GM19025 (cell line): ENCODE measurements around the gene GPBP1L1.

Experiments
- ATAC-seq: cut with Tn5 transposase; IDR thresholded peaks from one replicate; pipeline ENCODE4 v1.9.1; 2021; ENCODE audit warnings: mild to moderate bottlenecking, low read depth, moderate library complexity; ENCODE audit not compliant: unreplicated experiment

The GPBP1L1 gene

DNA sequence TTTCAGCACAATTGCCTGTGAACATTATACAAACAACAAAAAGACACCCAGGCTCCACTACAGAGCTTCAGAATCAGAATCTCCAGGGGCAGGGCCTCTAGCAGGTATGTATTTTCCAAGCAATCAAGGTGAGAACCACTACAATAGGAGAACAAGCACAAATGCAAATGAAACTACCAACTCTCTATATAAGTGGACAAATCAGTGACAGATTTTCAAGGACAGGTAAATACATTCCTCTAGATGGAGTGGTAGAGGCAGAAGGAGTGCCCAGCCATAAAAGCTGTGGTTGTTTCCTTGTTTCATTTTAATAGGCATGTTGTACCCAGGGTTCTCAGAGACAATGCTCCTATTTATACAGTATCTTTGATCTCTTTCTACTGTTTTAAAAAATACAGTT lies 42.4 kb downstream of the GPBP1L1 start:
- no peak for ATAC-seq

DNA sequence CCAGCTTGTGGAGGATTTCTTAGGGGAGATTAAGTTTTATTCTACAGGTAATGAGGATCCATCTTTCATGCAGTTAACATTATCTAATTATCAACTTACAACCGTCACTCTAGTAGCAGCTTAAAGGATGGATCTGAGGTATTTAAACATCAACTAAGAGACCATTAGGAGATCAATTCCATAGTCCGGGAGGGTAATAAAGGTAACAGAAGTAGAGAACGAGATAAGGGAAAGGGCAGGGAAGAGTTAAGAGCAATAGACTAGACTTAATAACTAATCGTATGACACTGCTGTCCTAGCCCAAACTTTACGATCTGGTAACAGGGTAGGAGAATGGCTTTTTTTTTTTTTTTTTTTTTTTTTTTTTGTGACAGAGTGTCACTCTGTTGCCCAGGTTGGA lies 43.0 kb downstream of the GPBP1L1 start:
- no peak for ATAC-seq

DNA sequence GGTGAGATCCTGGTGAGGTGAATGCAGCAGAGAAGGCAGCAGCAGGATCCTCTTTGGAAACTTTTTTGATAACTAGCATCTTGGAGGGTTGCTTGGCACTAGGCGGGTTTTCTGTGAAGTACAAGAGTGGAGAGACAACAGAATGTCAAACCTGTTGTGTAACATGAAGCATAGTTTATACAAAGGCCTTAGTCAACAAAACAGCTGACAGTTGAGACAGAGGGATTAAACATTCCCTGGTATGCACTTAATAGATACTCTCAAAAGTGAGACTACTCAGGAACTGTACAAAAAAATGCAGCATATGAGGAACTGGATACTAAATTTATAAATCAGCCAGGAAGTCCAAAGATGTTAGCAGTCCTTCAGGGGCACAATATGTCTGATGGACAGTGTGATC lies 46.0 kb downstream of the GPBP1L1 start:
- no peak for ATAC-seq

DNA sequence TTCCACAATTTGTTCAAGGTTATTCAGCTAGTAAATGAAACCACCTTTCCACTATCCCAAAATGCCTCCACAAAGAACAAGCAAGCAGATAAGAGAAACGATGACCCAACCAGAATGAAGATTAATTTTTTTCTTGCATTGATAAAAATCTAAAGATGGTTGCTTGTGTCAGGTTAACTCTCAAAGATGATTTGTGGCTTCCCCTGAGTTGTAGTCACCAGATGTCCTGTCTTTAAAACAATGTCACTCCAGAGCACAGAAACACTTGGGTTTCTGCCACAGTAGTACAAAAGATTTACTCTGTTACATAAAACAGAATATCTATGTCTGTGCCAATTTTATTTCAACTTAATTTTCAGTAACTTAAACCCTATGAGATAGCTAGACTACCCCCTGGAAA lies 51.1 kb downstream of the GPBP1L1 start:
- ATAC-seq: no peak

DNA sequence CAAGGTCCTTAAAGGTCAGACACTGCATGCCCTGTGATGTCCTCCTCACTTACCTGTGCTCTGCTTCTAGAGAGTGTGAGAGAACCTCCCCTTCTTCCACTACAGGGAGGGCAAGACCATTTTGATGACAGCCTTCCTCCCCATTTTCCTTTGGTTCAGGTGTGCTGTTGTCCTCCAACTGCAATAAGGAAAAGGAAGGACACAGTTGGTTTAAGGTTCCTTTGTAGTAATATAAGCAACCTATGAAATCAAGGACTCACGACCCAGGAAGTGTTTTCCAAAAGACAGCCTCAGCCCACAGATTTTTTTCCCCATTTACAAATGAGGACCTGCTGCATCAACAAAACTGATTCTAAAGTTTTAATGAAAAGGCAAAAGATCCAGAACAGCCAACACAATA lies 55.9 kb downstream of the GPBP1L1 start:
- no peak for ATAC-seq

DNA sequence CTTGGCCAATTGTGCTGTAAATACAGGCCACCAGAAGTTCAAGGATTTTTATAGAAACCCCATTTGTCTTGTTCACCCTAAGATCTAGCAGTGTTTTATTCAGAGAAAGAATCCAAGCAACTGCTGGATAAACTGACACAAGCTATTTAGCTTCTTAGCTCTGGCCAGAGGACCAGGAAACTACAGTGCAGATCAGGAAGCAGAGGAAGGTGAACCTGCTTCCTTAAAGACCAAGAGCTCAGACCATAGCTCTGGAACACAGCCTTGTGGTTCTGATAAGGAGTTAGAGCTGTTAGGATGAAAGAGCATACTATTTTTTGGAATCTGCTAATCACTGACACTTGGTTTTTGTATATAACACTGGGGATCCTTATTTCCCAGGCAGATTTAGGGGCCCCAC lies 57.3 kb downstream of the GPBP1L1 start:
- ATAC-seq: no peak

DNA sequence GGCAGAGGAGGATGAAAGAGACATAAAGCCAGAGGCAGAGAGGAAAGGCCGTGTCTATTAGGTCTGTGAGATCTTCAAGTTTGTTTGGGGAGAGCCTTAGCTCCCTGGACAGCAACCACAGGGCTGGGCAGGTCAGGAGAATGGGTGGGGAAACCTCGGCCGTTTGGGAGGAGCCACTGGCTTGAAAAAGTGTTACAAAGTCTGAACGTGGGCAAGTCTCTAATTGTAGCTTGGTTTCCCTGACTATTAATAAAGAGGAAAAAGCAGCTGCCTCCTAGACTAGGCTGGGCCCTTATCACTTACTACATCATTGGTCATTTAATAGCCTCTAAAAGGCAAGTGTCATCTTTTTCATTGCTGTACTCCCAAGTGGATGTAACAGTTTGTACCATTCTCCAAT lies 62.4 kb downstream of the GPBP1L1 start, which contains the start of gene CCDC17:
CCDC17 (minus strand) TSS at position 83 of the 400 bp plus-strand sequence. CDS start 145 bp downstream, outside the sequence.
- ATAC-seq: no peak

DNA sequence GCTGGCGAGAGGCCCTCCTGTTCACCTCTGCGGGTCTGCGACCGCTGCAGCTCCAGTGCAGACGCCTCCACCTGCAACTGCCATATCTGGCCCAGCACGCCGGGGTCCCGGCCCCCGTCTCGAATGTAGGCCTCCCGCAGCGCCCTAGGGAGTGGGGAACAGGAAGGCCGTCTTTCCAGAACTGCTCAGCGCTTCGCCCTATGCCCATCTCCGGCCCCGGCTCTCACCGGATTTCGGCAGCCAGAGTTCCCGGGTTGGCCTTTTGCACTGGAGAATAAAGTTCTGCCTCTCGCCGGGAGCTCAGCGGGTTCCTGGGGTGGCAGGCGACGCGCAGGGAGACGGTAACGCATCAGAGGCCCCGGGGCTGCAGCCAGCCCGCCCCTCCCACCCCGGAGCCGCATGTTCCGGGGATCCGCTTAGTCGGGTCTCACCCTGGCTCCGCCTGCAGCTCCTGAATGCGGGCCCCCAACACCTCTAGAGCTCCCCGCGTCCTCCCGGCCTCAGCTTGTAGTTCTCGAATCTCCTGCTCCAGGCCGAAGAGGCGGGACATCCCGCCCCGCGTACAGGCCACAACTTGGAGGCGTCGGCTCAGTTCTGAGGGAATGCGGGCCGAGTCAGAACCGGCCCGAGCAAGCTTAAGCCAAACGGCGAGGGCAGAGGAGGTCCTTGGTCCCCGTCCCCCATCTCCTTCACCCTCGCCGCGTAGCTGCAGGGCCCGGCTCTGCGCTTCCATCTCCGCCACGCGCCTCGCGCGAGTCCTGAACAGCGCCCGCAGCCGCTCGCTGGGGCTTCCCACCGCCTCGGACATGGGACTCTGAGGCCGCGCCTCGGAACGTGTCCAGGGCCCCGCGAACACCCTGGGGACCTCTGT lies 63.6 kb downstream of the GPBP1L1 start:
- ATAC-seq: no peak

DNA sequence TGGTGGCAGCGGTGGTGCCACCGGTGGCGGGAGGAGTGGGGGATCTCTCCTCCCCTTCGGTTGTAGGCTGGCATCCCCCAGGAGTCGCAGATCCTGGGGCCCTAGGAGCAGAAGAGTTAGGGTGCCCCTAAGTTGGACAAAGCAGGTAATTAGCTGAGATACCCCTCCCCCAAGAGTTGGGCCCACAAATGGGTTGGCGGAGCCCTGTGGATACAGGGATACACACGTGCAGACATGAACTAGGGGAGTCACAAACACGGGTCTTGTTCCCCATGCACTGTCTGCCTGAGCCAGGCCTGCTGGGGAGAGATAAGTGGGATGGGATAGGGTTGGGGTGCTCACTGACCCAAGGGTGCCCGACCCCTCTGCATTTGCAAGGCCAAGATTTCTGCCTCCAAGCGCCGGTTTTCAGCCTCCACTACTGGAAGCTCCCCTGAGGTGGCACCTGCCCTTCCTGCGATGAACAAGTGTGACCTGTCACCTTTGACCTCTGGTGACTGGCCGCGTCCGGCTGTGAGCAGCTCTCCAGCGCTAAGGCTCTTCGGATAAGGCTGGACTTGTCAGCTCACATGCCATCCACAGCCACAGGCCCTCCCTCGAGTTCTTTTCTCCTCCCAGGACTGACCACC lies 64.3 kb downstream of the GPBP1L1 start:
- ATAC-seq: no peak

DNA sequence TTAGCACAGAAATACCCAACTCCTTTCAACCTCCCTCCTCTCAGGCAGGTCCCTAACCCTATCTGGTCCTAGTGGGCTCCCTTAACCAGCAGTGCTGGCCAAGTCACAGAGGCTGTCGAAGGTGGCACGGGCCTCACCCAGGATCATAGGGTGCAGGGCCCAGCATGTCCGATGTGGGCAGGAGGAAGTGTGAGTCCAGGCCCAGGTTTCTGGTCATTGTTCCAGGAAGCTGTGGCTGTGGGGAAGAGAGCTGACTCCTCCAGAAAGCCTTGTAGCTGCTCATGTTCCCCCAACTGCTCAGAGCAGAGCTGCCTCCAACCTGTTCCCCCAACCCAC lies 64.9 kb downstream of the GPBP1L1 start:
- no peak for ATAC-seq

DNA sequence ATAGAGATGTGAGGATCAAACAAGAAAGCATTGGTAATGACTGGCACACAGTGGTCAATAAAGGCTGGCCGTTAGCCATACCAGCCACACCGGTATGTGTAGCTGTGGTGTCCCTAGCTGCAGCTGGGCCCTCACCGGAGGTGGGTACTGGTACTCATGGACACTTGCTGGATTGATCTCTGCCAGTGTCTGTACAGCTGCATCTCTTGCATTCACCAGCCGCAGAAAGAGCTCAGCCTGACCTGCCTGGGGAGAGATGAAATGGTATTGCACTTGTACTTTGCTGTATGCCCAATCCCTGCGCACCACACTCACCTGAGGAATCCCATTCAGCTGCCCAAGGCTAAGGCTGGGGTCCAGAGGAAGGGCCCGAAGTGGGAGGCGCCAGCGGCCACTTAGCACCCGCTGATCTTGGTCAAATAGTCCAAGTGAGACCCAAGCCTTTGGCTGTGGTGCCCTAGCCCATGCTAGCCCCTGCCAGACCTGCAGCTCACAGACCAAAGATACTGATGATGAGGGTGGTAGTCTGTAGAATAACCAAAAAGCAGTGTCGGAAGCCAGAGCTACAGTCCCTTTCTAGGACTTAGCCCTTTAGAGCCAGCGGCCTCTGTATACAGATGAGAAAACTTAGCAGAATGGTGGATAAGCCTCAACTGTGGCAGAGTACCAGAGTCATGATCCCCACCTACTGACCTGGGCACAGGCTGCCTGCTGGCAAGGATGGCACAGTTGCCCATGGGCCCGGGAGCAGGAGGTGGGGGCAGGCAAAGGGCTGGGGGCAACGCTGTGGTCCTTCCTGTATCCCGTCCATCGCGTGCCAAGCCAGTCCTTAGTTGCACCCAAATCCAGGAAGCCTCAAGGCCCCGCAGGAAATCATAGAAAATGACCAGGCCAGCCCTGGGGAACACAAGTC lies 65.5 kb downstream of the GPBP1L1 start:
- ATAC-seq: no peak

DNA sequence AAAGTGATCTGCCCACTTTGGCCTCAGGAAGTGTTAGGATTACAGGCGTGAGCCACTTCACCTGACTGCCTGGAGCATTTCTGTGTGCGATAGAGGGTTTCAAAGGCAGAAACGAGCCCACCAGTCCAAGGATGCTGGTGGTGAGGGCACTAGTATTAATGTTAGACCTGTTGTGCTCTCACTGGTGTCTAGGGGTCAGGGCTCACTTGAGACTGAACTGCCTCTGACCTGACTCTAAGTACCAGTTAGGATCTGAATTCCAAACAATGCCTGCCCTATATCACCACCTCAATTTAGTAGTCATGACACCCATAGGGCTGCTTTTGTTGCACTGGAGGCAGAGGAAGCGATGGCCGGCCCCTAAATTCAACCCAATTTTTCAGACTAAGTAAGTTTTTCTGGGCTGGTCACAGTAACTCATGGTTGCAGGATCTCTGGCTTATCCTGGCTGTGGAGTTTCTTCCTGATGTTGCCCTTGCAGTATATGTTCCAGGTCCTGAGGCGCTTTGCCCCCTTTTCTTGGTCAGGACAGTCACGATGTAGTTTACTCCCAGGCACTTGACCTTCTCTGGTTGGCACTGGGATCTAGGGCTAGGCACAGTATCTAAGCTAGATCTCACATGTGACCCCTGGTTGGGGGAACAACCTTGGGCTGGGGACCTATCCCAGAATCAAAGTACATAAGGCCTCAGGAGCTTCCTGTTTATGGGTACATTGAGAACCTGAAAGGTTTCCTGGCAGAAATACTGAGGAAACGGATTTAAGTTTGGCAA lies 67.0 kb downstream of the GPBP1L1 start:
- no peak for ATAC-seq

DNA sequence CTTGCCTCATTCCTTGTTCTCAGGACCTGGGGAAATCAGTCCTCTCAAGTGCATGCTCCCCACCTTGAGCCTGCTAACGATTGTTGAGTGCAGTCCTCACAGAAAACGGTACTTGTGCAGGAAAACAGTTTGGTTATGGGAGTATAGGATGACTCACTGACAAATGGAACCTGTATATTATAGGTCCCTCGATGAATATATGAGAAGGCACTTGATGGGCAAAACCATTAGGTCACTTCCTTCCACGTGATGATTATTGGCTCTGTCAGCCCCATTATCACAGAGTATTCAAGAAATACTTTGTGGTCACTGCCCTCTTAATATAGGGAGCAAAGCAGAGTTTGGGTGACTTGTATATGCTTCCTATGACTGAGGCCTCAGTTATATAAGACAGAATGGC lies 68.7 kb downstream of the GPBP1L1 start:
- ATAC-seq: no peak

DNA sequence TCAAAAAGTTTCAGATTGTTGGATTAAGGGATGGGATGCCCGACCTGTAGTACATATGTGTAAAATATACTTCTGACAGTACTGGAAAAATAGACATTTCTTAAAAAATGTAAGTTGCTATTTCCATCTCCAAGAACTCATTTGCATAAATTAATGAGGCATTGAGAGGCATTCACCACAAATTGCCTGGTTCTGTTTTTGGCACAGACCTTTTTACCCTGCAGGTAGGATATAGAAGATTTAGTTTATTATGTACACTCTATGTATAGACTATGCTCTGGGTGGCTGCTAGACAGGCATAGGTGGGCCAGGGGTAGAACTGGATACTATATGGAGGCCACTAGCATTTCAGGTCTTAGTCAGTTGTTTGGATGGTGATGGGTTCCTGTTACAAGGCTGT lies 70.4 kb downstream of the GPBP1L1 start:
- no peak for ATAC-seq

DNA sequence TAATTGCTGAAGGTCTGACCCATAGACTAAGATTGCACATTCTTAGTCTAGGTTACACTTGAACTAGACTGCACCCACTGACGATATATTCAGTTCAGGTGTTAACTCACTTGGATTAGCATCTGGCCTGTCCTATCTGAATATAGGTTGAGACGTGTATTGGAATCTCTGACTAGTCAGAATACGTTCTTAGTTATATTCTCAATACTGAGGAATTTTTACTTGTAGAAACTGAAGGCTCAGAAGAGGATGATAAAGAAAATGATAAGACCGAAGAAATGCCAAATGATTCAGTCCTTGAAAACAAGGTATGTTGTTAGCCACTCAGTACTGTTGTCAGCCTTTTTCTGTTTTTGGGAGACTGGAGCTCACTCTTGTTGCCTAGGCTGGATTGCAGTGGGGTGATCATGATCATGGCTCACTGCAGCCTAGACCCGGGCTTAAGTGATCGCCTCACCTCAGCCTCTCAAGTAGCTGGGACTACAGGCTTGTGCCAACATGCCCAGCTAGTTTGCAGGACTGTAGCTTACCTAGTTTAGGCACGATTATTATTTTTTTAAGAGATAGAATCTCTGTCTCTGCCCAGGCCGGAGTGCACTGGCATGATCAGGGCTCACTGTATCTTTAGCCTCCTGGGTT lies 73.3 kb downstream of the GPBP1L1 start:
- no peak for ATAC-seq

DNA sequence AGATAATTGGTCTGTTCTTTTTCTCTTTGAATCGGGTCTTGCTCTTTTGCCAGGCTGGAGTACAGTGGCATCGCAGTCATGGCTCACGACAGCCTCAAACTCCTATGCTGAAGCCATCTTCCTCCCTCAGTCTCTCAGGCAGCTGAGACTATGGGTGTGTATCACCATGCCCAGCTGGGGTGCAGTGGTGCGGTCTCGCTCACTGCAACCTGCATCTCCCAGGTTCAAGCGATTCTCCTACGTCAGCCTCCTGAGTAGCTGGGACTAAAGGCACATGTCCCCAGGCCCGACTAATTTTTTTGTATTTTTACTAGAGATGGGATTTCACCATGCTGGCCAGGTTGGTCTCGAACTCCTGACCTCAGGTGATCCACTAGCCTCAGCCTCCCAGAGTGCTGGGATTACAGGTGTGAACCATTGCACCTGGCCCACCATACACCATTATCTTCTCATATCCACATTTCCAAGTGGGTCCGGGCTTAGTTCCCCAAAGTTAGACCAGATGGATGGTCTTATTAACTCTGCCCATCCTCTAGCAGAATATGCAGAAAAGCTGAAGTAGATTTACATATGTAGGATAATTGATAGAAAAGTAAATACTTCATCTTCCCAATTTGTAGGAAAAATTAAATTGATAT lies 75.6 kb downstream of the GPBP1L1 start:
- ATAC-seq: no peak

DNA sequence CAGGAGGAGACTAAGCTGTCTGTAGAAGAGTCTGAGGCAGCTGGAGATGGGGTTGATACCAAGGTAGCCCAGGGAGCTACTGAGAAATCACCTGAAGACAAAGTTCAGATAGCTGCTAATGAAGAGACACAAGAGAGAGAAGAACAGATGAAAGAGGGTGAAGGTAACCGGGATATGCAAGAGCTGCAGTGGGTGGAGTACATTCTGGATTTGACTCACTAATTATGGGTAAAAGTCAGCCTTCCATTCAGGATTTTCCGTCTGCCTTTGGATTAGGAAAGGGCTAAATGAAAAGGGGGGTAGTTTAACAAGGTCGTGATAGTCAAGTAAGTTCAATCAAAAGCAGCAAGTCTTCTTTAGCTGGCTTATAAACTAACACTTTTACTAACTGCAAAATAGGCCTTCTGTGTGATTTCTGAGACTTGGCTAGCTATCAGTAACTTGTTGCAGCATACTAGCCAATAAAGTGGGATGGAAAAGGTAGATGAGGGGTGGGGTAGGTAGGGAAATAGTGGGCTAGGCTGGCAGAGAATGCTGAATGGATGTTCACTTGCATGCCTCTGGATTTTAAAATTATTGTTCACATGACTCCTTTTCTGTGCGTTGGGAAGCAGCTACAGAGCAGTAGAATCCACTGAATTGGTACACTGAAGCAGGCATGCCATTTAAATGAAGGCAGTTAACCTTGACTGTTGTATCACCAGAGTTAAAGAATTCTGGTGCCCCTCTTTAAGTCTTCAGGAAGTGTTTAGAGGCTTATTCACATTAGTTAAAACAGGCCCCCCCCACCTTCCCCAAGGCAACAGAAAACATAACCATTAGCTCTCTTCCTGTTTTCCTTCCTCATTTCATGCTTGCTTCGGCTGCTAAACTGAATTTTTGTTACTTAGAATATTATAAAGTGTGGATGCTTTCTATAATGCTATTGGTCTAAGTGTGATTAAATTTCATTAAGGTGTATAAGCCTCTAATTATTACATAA lies 77.9 kb downstream of the GPBP1L1 start:
- ATAC-seq: no peak

DNA sequence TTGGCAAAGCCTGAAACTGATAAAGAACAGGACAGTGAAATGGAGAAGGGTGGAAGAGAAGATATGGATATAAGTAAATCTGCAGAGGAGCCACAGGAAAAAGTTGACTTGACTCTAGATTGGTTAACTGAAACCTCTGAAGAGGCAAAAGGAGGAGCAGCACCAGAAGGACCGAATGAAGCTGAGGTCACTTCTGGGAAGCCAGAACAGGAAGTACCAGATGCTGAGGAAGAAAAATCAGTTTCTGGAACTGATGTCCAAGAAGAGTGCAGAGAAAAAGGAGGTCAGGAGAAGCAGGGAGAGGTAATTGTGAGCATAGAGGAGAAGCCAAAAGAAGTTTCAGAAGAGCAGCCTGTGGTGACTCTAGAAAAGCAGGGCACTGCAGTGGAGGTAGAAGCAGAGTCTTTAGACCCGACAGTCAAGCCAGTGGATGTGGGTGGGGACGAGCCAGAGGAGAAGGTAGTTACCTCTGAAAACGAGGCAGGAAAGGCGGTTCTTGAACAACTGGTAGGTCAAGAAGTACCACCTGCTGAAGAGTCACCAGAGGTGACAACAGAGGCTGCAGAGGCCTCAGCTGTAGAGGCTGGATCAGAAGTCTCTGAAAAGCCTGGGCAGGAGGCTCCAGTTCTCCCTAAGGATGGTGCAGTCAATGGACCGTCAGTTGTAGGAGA lies 78.8 kb downstream of the GPBP1L1 start:
- ATAC-seq: no peak
